Neural crest cell (in vitro differentiated cells): ENCODE measurements around the gene TRAF2. TPM values are rescaled to one million over a fixed set of nuclear protein-coding genes. Genes with fewer than 3 reads are reported as not detected.
"Not testable (repeated sequence)": the region's sequence is repeated elsewhere in the genome, so short reads cannot be mapped to it uniquely, and the experiment has no call there.

Experiments used
- DNase-seq: peaks from one replicate; pipeline ENCODE4 v3.0.0; 2021; ENCODE audit warnings: low read depth, mixed read lengths, low spot score
- H3K27ac Mint-ChIP-seq: one replicate; pipeline ENCODE4 v1.8.0; 2021; ENCODE audit warnings: mild to moderate bottlenecking, mixed read lengths; ENCODE audit not compliant: unreplicated experiment
- H3K27me3 Mint-ChIP-seq: 2 replicates; pipeline ENCODE4 v1.8.0; 2021; ENCODE audit warnings: low read depth, mild to moderate bottlenecking, mixed read lengths
- H3K36me3 Mint-ChIP-seq: 2 replicates; pipeline ENCODE4 v1.8.0; 2021; ENCODE audit warnings: low read depth, mild to moderate bottlenecking, mixed read lengths
- H3K4me1 Mint-ChIP-seq: 2 replicates; pipeline ENCODE4 v1.8.0; 2021; ENCODE audit warnings: mixed read lengths
- H3K4me3 Mint-ChIP-seq: one replicate; pipeline ENCODE4 v1.8.0; 2021; ENCODE audit warnings: mild to moderate bottlenecking, mixed read lengths
- H3K9me3 Mint-ChIP-seq: 2 replicates; pipeline ENCODE4 v1.8.0; 2021; ENCODE audit warnings: mixed read lengths
- total RNA-seq: library from RNA; stranded (reverse); gene quantifications from 2 replicates; pipeline ENCODE4 v1.2.1, GENCODE V29; 2021
- TF ChIP-seq, protein P1 (sequence below): fragments of 200-600 bp; sonication (generic); conservative IDR thresholded peaks from 2 replicates; pipeline ENCODE4 v1.5.0; 2021; ENCODE audit warnings: antibody characterized with exemption, mild to moderate bottlenecking

TRAF2 gene
- total RNA-seq, 1 donor from 2014 or later: 30.1 TPM

- peak overlapping the region; percentile 41 for H3K4me3 Mint-ChIP-seq
- peaks cover 4% of the 10 kb centered on the region for H3K9me3 Mint-ChIP-seq
- no peaks in the 10 kb centered on the region for H3K4me1 Mint-ChIP-seq
- no peak overlapping the region for H3K27ac Mint-ChIP-seq
- H3K36me3 Mint-ChIP-seq: peaks cover 11% of the 10 kb centered on the region
- no peak for DNase-seq
- TF ChIP-seq, protein P1, sequence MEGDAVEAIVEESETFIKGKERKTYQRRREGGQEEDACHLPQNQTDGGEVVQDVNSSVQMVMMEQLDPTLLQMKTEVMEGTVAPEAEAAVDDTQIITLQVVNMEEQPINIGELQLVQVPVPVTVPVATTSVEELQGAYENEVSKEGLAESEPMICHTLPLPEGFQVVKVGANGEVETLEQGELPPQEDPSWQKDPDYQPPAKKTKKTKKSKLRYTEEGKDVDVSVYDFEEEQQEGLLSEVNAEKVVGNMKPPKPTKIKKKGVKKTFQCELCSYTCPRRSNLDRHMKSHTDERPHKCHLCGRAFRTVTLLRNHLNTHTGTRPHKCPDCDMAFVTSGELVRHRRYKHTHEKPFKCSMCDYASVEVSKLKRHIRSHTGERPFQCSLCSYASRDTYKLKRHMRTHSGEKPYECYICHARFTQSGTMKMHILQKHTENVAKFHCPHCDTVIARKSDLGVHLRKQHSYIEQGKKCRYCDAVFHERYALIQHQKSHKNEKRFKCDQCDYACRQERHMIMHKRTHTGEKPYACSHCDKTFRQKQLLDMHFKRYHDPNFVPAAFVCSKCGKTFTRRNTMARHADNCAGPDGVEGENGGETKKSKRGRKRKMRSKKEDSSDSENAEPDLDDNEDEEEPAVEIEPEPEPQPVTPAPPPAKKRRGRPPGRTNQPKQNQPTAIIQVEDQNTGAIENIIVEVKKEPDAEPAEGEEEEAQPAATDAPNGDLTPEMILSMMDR: no peak
- H3K27me3 Mint-ChIP-seq: peaks cover 7% of the 10 kb centered on the region
These were observed 11.2 kb upstream of the TRAF2 start for GRCh38 chr9:136875155-136875554.

- H3K27me3 Mint-ChIP-seq: peaks cover 7% of the 10 kb centered on the region
- peaks cover 6% of the 10 kb centered on the region for H3K36me3 Mint-ChIP-seq
- H3K4me3 Mint-ChIP-seq: no peak overlapping the region
- H3K4me1 Mint-ChIP-seq: no peaks in the 10 kb centered on the region
- TF ChIP-seq, protein P1: no peak
- H3K27ac Mint-ChIP-seq: no peak overlapping the region
- no peak for DNase-seq
- H3K9me3 Mint-ChIP-seq: peaks cover 2% of the 10 kb centered on the region
These were observed 9.8 kb upstream of the TRAF2 start for GRCh38 chr9:136876476-136876875.

DNA sequence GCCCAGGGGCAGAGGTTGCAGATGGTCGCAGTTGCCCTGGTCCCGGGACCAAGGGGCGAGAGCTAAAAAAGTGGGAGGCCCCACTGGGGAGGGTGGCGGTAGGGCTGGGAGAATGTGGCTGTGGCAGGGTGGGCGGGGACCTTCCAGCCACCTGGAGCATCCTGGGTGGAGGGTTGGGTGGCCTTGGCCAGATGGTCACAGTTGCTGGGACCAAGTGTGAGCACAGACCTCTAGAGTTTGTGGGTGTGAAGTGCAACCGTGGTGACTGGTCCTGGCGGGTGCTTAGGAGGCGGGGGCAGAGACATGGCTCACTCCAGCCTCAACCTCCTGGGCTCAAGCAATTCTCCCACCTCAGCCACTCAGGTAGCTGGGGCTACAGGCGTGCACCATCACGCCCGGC, 5.7 kb upstream of the TRAF2 start:
- no peaks in the 10 kb centered on the region for H3K4me1 Mint-ChIP-seq
- H3K4me3 Mint-ChIP-seq: no peak overlapping the region
- H3K9me3 Mint-ChIP-seq: peaks cover 2% of the 10 kb centered on the region
- H3K27ac Mint-ChIP-seq: no peak overlapping the region
- DNase-seq: no peak
- H3K27me3 Mint-ChIP-seq: peaks cover 7% of the 10 kb centered on the region
- peaks cover 3% of the 10 kb centered on the region for H3K36me3 Mint-ChIP-seq
- TF ChIP-seq, protein P1: no peak

DNA sequence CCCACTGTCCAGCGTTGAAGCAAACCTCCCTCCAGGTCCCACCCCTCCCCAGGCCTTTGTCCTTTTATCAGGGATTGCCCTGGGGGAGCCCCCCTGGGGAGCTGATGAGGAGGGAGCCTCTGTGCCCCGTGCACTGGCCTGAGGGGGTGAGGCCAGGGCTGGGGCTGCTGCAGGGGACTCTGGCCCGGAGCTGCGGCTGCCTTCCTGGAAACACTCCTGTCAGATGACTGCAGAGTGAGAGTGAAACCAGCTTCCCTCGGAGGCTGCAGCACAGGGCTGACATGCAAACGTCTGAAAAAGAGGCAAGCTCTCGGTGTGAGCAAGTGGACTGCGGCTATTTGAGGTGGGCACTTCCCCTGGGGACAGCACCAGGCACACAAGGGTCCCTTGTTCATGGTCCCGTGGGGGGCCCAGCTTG, 4.6 kb upstream of the TRAF2 start:
- H3K27ac Mint-ChIP-seq: no peak overlapping the region
- TF ChIP-seq, protein P1: no peak
- H3K9me3 Mint-ChIP-seq: no peaks in the 10 kb centered on the region
- H3K27me3 Mint-ChIP-seq: peaks cover 7% of the 10 kb centered on the region
- no peaks in the 10 kb centered on the region for H3K4me1 Mint-ChIP-seq
- H3K4me3 Mint-ChIP-seq: no peak overlapping the region
- DNase-seq: no peak
- no peaks in the 10 kb centered on the region for H3K36me3 Mint-ChIP-seq

DNA sequence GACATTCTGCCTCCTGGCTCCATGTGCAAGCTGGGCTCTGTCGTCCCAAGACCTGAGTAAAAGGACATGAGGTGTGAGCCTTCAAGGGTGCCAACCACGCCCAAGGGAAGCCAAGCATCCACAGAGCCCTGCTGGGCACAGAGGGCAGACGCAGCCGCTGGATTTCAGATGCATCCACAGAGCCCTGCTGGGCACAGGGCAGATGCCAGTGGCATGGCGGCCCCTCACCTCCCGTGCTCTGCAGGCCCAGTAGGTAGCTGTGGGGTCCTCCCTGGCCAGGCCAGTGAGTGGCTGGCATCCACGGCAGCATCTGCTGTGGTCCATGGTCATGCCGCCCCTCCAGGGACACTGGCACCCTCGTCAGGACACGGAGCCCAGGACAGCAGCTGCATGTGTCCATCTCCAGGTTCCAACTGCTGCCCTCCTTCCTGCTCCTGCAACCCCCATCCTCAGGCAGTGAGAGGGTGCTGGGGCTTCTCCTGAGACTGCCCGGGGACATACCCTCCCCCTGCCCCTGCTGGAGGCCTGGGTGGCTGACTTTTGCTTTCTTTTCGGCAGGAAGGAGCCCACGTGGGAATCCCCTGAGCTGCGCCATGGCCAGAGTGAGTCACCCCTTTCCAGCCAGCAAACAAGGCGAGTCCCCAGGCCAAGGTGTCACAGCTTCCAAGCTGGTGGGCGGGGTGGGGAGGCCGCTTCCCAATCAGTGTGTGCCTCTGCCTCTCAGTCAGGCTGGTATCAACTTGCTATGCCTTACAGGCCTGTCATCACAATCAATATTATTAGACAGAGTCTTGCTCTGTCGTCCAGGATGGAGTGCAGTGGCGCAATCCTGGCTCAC, 4.0 kb upstream of the TRAF2 start:
- Mint-ChIP-seq H3K9me3 (no peaks in the 10 kb centered on the region), H3K27ac (no peak overlapping the region), H3K4me3 (peak overlapping the region; percentile 61), H3K36me3 (no peaks in the 10 kb centered on the region), H3K4me1 (peaks cover 4% of the 10 kb centered on the region), H3K27me3 (peaks cover 4% of the 10 kb centered on the region)
- DNase-seq: no peak
- TF ChIP-seq, protein P1: no peak

DNA sequence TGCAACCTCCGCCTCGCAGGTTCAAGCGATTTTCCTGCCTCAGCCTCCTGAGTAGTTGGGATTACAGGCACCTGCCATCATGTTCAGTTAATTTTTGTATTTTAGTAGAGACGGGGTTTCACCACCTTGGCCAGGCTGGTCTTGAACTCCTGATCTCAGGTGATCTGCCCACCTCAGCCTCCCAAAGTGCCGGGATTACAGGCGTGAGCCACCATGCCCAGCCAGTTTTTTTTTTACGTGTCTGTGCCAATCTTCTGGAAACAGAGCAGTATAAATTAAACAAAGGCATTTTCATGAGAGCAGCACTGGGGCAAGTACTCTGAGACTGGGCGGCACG, 3.4 kb upstream of the TRAF2 start:
- H3K4me3 Mint-ChIP-seq: peak overlapping the region; percentile 61

GRCh38 chr9:136883670-136884069, 2.6 kb upstream of the TRAF2 start:
- H3K27ac Mint-ChIP-seq, H3K4me3 Mint-ChIP-seq, H3K9me3 Mint-ChIP-seq, H3K36me3 Mint-ChIP-seq, H3K27me3 Mint-ChIP-seq, DNase-seq, H3K4me1 Mint-ChIP-seq: not testable (repeated sequence)

More for the DNA sequence above, 3.4 kb upstream of the TRAF2 start:
- DNase-seq, H3K36me3 Mint-ChIP-seq, H3K27ac Mint-ChIP-seq, H3K4me1 Mint-ChIP-seq, H3K9me3 Mint-ChIP-seq, H3K27me3 Mint-ChIP-seq: not testable (repeated sequence)
